A673 (cell line): ENCODE results near the gene ZNF831.

Experiments
- EZH2 ChIP-seq: fragments of 200-600 bp; sonication (generic); IDR thresholded peaks from 2 replicates; pipeline ENCODE4 v1.6.1; 2017; ENCODE audit warnings: borderline replicate concordance, low read depth, mild to moderate bottlenecking, mixed read lengths, antibody characterized with exemption, low read length; ENCODE audit not compliant: poor library complexity, severe bottlenecking
- TF ChIP-seq, protein P1 (sequence below): fragments of 300-800, 200-600 bp; sonication (generic); conservative IDR thresholded peaks from 2 replicates; pipeline ENCODE4 v1.5.1; 2017; ENCODE audit warnings: low read depth, mild to moderate bottlenecking, antibody characterized with exemption, low read length, moderate library complexity, mixed read lengths

- TF ChIP-seq, protein P1, sequence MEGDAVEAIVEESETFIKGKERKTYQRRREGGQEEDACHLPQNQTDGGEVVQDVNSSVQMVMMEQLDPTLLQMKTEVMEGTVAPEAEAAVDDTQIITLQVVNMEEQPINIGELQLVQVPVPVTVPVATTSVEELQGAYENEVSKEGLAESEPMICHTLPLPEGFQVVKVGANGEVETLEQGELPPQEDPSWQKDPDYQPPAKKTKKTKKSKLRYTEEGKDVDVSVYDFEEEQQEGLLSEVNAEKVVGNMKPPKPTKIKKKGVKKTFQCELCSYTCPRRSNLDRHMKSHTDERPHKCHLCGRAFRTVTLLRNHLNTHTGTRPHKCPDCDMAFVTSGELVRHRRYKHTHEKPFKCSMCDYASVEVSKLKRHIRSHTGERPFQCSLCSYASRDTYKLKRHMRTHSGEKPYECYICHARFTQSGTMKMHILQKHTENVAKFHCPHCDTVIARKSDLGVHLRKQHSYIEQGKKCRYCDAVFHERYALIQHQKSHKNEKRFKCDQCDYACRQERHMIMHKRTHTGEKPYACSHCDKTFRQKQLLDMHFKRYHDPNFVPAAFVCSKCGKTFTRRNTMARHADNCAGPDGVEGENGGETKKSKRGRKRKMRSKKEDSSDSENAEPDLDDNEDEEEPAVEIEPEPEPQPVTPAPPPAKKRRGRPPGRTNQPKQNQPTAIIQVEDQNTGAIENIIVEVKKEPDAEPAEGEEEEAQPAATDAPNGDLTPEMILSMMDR = no peak
- no peak for TF ChIP-seq EZH2
These were observed 39.9 kb upstream of the ZNF831 start for GRCh38 chr20:59123678-59124255.
